ENCODE data around the gene KSR2. TPM values are rescaled to one million over a fixed set of nuclear protein-coding genes. Genes with fewer than 3 reads are reported as not detected.

Gene KSR2
- total and polyA plus RNA-seq, 7 donors, result under 0.01 to 1.1 (median 0.41) TPM

DNA sequence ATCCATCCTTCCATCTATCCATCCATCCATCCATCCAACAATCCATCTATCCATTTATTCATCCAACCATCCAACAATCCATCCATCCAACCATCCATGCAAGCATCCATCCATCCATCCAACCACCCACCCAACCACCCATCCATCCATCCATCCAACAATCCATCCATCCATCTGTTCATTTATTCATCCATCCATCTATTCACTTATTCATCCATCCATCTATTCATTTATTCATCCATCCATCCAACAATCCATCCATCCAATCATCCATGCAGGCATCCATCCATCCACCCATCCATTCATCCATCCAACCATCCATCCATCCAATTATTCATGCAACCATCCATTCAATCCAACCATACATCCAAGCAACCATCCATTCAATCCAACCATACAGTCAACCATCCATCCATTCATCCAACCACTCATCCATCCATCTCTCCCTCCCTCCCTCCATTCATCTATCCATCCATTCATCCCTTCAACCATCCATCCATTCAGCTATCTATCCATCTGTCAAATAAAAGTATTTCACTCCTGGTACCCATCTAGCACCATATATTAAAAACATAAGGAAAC is 86.1 kb downstream of the KSR2 start:
- H3K27ac ChIP-seq, result no peak overlapping the region
- no peaks in the 10 kb centered on the region for H3K9me3 ChIP-seq
- no peak for TF ChIP-seq POLR2AphosphoS5 (IDR thresholded peaks at IDR 0.05)
- TF ChIP-seq POLR2A (IDR thresholded peaks at IDR 0.05), result no peak
- TF ChIP-seq EP300 (IDR thresholded peaks at IDR 0.05), result no peak
- TF ChIP-seq, protein P1, sequence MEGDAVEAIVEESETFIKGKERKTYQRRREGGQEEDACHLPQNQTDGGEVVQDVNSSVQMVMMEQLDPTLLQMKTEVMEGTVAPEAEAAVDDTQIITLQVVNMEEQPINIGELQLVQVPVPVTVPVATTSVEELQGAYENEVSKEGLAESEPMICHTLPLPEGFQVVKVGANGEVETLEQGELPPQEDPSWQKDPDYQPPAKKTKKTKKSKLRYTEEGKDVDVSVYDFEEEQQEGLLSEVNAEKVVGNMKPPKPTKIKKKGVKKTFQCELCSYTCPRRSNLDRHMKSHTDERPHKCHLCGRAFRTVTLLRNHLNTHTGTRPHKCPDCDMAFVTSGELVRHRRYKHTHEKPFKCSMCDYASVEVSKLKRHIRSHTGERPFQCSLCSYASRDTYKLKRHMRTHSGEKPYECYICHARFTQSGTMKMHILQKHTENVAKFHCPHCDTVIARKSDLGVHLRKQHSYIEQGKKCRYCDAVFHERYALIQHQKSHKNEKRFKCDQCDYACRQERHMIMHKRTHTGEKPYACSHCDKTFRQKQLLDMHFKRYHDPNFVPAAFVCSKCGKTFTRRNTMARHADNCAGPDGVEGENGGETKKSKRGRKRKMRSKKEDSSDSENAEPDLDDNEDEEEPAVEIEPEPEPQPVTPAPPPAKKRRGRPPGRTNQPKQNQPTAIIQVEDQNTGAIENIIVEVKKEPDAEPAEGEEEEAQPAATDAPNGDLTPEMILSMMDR (IDR thresholded peaks at IDR 0.05), result no peak
- no peak for DNase-seq
- no peaks in the 10 kb centered on the region for H3K36me3 ChIP-seq
- intact Hi-C loops (cut with DNase I), result no loop called here
- H3K4me1 ChIP-seq, result no peaks in the 10 kb centered on the region
- peaks cover 0 to 21% (median 8%) of the 10 kb centered on the region in 3 donors for H3K27me3 ChIP-seq
- H3K4me3 ChIP-seq, result no peak overlapping the region

DNA sequence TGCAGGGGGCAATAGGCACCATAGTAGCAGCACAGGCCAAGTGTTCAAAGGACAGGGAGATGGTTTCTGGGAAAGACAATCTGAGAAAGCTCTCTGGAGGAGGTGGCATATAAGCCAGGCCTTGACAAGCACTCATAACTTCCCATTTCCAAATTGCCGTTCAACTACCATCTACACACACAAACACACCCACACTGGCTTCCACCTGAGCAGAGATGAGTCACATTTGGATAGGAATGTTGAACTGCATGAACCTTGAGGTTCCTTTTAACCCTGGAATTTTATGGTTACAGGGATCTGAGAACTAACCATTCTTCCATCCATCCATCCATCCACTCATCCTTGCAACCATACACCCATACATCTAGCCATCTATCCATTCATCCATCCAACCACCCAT is 86.6 kb downstream of the KSR2 start:
- TF ChIP-seq POLR2AphosphoS5 (IDR thresholded peaks at IDR 0.05) (no peak), POLR2A (IDR thresholded peaks at IDR 0.05) (no peak), EP300 (IDR thresholded peaks at IDR 0.05) (no peak)
- TF ChIP-seq, protein P1 (IDR thresholded peaks at IDR 0.05), result no peak
- no peak for DNase-seq
- intact Hi-C loops (cut with DNase I), result no loop called here
- Histone ChIP-seq H3K27me3 (peaks cover 0 to 21% (median 13%) of the 10 kb centered on the region in 3 donors), H3K27ac (no peak overlapping the region), H3K4me1 (no peaks in the 10 kb centered on the region), H3K4me3 (no peak overlapping the region), H3K9me3 (no peaks in the 10 kb centered on the region), H3K36me3 (no peaks in the 10 kb centered on the region)
- 85 to 86% methylated on average over 1 of the region's 1 CpG for WGBS, 2 donors

DNA sequence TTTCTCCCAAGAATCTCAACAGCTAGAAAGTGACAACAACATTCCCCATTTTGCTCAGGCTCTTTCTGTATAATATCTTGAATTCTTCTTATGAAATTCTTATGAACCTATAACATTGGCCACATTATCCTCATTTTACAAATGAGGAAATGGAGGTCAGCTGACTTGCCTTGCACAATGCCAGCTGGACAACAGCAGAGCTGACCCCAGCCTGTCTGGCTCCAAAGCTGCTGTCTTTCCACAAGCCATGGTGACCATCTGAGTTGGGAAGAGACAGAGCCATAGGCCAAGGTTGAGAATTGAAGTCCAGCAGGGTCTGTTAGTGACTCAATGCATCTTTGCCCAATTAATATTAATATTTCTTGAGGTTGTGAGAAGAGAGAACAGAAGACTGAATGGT is 87.3 kb downstream of the KSR2 start:
- TF ChIP-seq POLR2AphosphoS5 (IDR thresholded peaks at IDR 0.05), result no peak
- no peak for TF ChIP-seq EP300 (IDR thresholded peaks at IDR 0.05)
- TF ChIP-seq POLR2A (IDR thresholded peaks at IDR 0.05), result no peak
- TF ChIP-seq, protein P1 (IDR thresholded peaks at IDR 0.05), result no peak
- Histone ChIP-seq H3K27ac (no peak overlapping the region), H3K27me3 (peaks cover 0 to 28% (median 16%) of the 10 kb centered on the region in 3 donors), H3K4me1 (no peaks in the 10 kb centered on the region), H3K9me3 (no peaks in the 10 kb centered on the region), H3K36me3 (no peaks in the 10 kb centered on the region), H3K4me3 (no peak overlapping the region)
- intact Hi-C loops (cut with DNase I), result no loop called here
- no peak for DNase-seq

DNA sequence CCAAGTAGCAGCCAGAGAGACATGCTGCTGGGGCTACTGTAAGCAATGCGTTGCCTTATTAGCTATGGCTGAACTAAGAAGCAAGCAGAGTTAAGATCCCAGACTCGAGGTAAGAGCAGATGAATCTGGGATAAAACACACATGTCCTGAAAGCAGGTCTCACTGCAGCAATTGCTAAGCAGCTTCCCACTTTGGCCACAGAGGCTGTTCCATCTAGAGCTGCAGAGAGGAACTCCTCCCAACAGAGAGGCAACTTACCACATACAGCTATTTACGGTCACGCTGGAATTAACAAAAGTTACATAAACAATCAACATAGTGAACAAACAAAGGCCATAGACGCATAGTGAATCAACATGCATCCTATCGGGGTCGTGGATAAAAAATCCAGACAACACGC is 90.2 kb downstream of the KSR2 start:
- Histone ChIP-seq H3K27me3 (peaks cover 0 to 35% (median 26%) of the 10 kb centered on the region in 3 donors), H3K36me3 (no peaks in the 10 kb centered on the region), H3K4me1 (no peaks in the 10 kb centered on the region), H3K9me3 (no peaks in the 10 kb centered on the region), H3K4me3 (no peak overlapping the region), H3K27ac (no peak overlapping the region)
- TF ChIP-seq POLR2AphosphoS5 (IDR thresholded peaks at IDR 0.05) (no peak), EP300 (IDR thresholded peaks at IDR 0.05) (no peak)
- TF ChIP-seq, protein P1 (IDR thresholded peaks at IDR 0.05), result no peak
- intact Hi-C loops (cut with DNase I), result loop anchor here (5.0 to 10.0 kb wide), 2 partner anchors 156 to 499 kb away; partner anchors contain the start of gene SUDS3
- WGBS, 2 donors, result 55 to 60% methylated on average over 8 of the region's 8 CpGs
- no peak for DNase-seq

DNA sequence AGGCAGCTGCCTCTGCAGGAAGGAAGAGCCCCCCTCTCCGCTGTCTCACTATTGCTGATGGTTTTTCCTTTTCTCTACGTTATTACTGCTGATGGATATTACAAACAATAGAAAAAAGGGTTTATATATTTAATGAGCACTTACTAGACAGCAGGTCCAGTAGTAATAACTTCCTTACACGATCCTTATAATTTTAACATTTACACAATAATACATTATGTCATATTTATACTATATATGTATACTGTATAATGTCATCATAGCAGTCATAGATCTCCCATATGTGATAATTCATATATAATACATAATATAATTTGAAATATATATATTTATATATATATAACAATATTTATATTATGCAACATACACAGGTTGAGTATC is 92.4 kb downstream of the KSR2 start:
- Histone ChIP-seq H3K9me3 (no peaks in the 10 kb centered on the region), H3K27ac (no peak overlapping the region), H3K36me3 (no peaks in the 10 kb centered on the region), H3K27me3 (peaks cover 0 to 35% (median 26%) of the 10 kb centered on the region in 3 donors), H3K4me1 (no peaks in the 10 kb centered on the region), H3K4me3 (no peak overlapping the region)
- intact Hi-C loops (cut with DNase I), result loop anchor here (5.0 to 10.0 kb wide), 2 partner anchors 158 to 501 kb away; partner anchors contain the start of gene SUDS3
- no peak for DNase-seq
- no peak for TF ChIP-seq EP300 (IDR thresholded peaks at IDR 0.05)
- TF ChIP-seq POLR2AphosphoS5 (IDR thresholded peaks at IDR 0.05), result no peak
- TF ChIP-seq, protein P1 (IDR thresholded peaks at IDR 0.05), result no peak
- no peak for TF ChIP-seq POLR2A (IDR thresholded peaks at IDR 0.05)
- WGBS, 2 donors, result 53 to 86% methylated on average over 3 of the region's 3 CpGs
